Lower lobe of right lung (tissue), 2 donors: ENCODE data around the gene CLEC2L. TPM values are rescaled to one million over a fixed set of nuclear protein-coding genes. Genes with fewer than 3 reads are reported as not detected.

Experiments used
- ATAC-seq, 2 donors: fragments of 200-7000 bp; cut with Tn5 transposase; one replicate each; pipeline ENCODE4 v1.9.1; 2020 to 2022; ENCODE audit warnings: mild to moderate bottlenecking in 2 of 2, moderate library complexity in 2 of 2
- DNase-seq: peaks from one replicate; pipeline ENCODE4 v3.0.0-alpha.2; 2020
- H3K27ac ChIP-seq: fragments of 200-600 bp; one replicate; pipeline ENCODE4 v1.8.0; 2022
- H3K27me3 ChIP-seq: fragments of 200-600 bp; one replicate; pipeline ENCODE4 v1.8.0; 2022; ENCODE audit warnings: low read depth
- H3K36me3 ChIP-seq: fragments of 200-600 bp; one replicate; pipeline ENCODE4 v1.8.0; 2022; ENCODE audit warnings: mild to moderate bottlenecking
- H3K4me1 ChIP-seq: fragments of 200-600 bp; one replicate; pipeline ENCODE4 v1.8.0; 2022
- H3K4me3 ChIP-seq: fragments of 200-600 bp; one replicate; pipeline ENCODE4 v1.8.0; 2022; ENCODE audit warnings: mild to moderate bottlenecking
- H3K9me3 ChIP-seq: fragments of 200-600 bp; one replicate; pipeline ENCODE4 v1.8.0; 2022
- CTCF ChIP-seq: fragments of 200-600 bp; IDR thresholded peaks from one replicate; pipeline ENCODE4 v1.8.0; 2022; ENCODE audit warnings: antibody characterized with exemption, mild to moderate bottlenecking
- intact Hi-C: fragments of 100-400 bp; cut with DNase I; formaldehyde crosslinking; loops from one replicate; pipeline ENCODE4 v1.11.0; 2022
- total RNA-seq: library from RNA; stranded (reverse); fragmentation: NEBNext Ultra II Directional; extraction: Animal tissue kit (Norgen Biotek cat#: 25700); gene quantifications from one replicate; pipeline ENCODE4 v1.2.1, GENCODE V29; 2021
- donor health status: DM: no; HTN: yes; CAD: no; lungs with severe emphysema.

The CLEC2L gene
- total RNA-seq, 1 donor from 2014 or later, result not detected

GRCh38 chr7:139531094-139531493 is 7.6 kb downstream of the CLEC2L start:
- no peaks in the 10 kb centered on the region for H3K9me3 ChIP-seq

GRCh38 chr7:139532636-139533155 is 9.2 kb downstream of the CLEC2L start:
- no peak for TF ChIP-seq CTCF
- Histone ChIP-seq H3K27ac (no peak overlapping the region), H3K27me3 (no peaks in the 10 kb centered on the region), H3K4me1 (no peaks in the 10 kb centered on the region), H3K9me3 (no peaks in the 10 kb centered on the region), H3K36me3 (no peaks in the 10 kb centered on the region), H3K4me3 (no peak overlapping the region)
- no peak for DNase-seq
- intact Hi-C loops, result no loop called here
- no peak for ATAC-seq

More at GRCh38 chr7:139531094-139531493, 7.6 kb downstream of the CLEC2L start:
- Histone ChIP-seq H3K27ac (no peak overlapping the region), H3K4me3 (no peak overlapping the region), H3K4me1 (no peaks in the 10 kb centered on the region), H3K36me3 (no peaks in the 10 kb centered on the region), H3K27me3 (no peaks in the 10 kb centered on the region)
- ATAC-seq (no peak), DNase-seq (no peak)
- intact Hi-C loops, result no loop called here
- TF ChIP-seq CTCF, result no peak

GRCh38 chr7:139534096-139534495 is 10.6 kb downstream of the CLEC2L start:
- TF ChIP-seq CTCF, result no peak

GRCh38 chr7:139534966-139535651 is 11.6 kb downstream of the CLEC2L start:
- intact Hi-C loops, result no loop called here
- no peak overlapping the region for H3K4me3 ChIP-seq
- no peak overlapping the region for H3K27ac ChIP-seq
- ATAC-seq (no peak), DNase-seq (no peak)
- TF ChIP-seq CTCF, result no peak
- H3K36me3 ChIP-seq, result no peaks in the 10 kb centered on the region
- no peaks in the 10 kb centered on the region for H3K4me1 ChIP-seq
- no peaks in the 10 kb centered on the region for H3K27me3 ChIP-seq
- H3K9me3 ChIP-seq, result no peaks in the 10 kb centered on the region

More at GRCh38 chr7:139534096-139534495, 10.6 kb downstream of the CLEC2L start:
- Histone ChIP-seq H3K27ac (no peak overlapping the region), H3K9me3 (no peaks in the 10 kb centered on the region), H3K36me3 (no peaks in the 10 kb centered on the region), H3K27me3 (no peaks in the 10 kb centered on the region), H3K4me3 (no peak overlapping the region), H3K4me1 (no peaks in the 10 kb centered on the region)
- no peak for ATAC-seq
- DNase-seq, result no peak
- intact Hi-C loops, result no loop called here

GRCh38 chr7:139536152-139536551 is 12.7 kb downstream of the CLEC2L start:
- Histone ChIP-seq H3K4me1 (no peaks in the 10 kb centered on the region), H3K36me3 (no peaks in the 10 kb centered on the region), H3K4me3 (no peak overlapping the region), H3K27me3 (no peaks in the 10 kb centered on the region), H3K9me3 (no peaks in the 10 kb centered on the region), H3K27ac (no peak overlapping the region)
- intact Hi-C loops, result no loop called here
- DNase-seq (no peak), ATAC-seq (no peak)
- TF ChIP-seq CTCF, result no peak
